Astrocyte (in vitro differentiated cells and primary cell): ENCODE measurements around the gene FAF1. TPM values are rescaled to one million over a fixed set of nuclear protein-coding genes. Genes with fewer than 3 reads are reported as not detected.

Experiments
- DNase-seq: peaks from one replicate; pipeline ENCODE4 v3.0.0-alpha.2; 2010; ENCODE audit warnings: low read depth
- FAIRE-seq: peaks from 2 replicates; lab custom pipeline; 2011; peaks lifted over from hg19 to GRCh38; lab: Jason Lieb, UNC
- H2AFZ ChIP-seq: 2 replicates; pipeline ENCODE4 v1.6.0; 2012; ENCODE audit warnings: low read depth, low read length, inconsistent platforms
- H3K27ac ChIP-seq: 2 replicates; pipeline ENCODE4 v1.5.1; 2011; ENCODE audit warnings: low read depth, low read length, inconsistent platforms
- H3K27me3 ChIP-seq: 2 replicates; pipeline ENCODE4 v1.6.0; 2011; ENCODE audit warnings: low read length, inconsistent platforms; ENCODE audit not compliant: insufficient read depth
- H3K36me3 ChIP-seq: 2 replicates; pipeline ENCODE4 v1.5.1; 2011; ENCODE audit warnings: low read length, inconsistent platforms; ENCODE audit not compliant: insufficient read depth
- H3K4me1 ChIP-seq: 2 replicates; pipeline ENCODE4 v1.5.1; 2011; ENCODE audit warnings: low read length, inconsistent platforms; ENCODE audit not compliant: insufficient read depth
- H3K4me2 ChIP-seq: 2 replicates; pipeline ENCODE4 v1.6.0; 2012; ENCODE audit warnings: low read length, inconsistent platforms
- H3K4me3 ChIP-seq: 2 replicates; pipeline ENCODE4 v1.5.1; 2011; ENCODE audit warnings: low read depth, mild to moderate bottlenecking, low read length, inconsistent platforms; ENCODE audit not compliant: insufficient read depth
- H3K79me2 ChIP-seq: 2 replicates; pipeline ENCODE4 v1.6.0; 2012; ENCODE audit warnings: mild to moderate bottlenecking, low read length, inconsistent platforms; ENCODE audit not compliant: insufficient read depth
- H3K9ac ChIP-seq: 2 replicates; pipeline ENCODE4 v1.6.0; 2012; ENCODE audit warnings: mild to moderate bottlenecking, low read length, inconsistent platforms
- H3K9me3 ChIP-seq: 2 replicates; pipeline ENCODE4 v1.5.1; 2012; ENCODE audit warnings: low read depth, mild to moderate bottlenecking, low read length, inconsistent platforms; ENCODE audit not compliant: insufficient read depth
- H4K20me1 ChIP-seq: 2 replicates; pipeline ENCODE4 v1.6.0; 2012; ENCODE audit warnings: low read length, inconsistent platforms; ENCODE audit not compliant: insufficient read depth
- H3K27ac Mint-ChIP-seq: one replicate; pipeline ENCODE4 v1.8.0; 2021; ENCODE audit warnings: mild to moderate bottlenecking, mixed read lengths; ENCODE audit not compliant: unreplicated experiment
- H3K27me3 Mint-ChIP-seq: one replicate; pipeline ENCODE4 v1.8.0; 2021; ENCODE audit warnings: low read depth, mixed read lengths; ENCODE audit not compliant: unreplicated experiment
- H3K36me3 Mint-ChIP-seq: one replicate; pipeline ENCODE4 v1.8.0; 2021; ENCODE audit warnings: low read depth, mixed read lengths; ENCODE audit not compliant: unreplicated experiment
- H3K4me1 Mint-ChIP-seq: one replicate; pipeline ENCODE4 v1.8.0; 2021; ENCODE audit warnings: low read depth, mixed read lengths; ENCODE audit not compliant: unreplicated experiment
- H3K4me3 Mint-ChIP-seq: one replicate; pipeline ENCODE4 v1.8.0; 2021; ENCODE audit warnings: mild to moderate bottlenecking, moderate library complexity, mixed read lengths; ENCODE audit not compliant: unreplicated experiment
- H3K9me3 Mint-ChIP-seq: one replicate; pipeline ENCODE4 v1.8.0; 2021; ENCODE audit warnings: mild to moderate bottlenecking, mixed read lengths; ENCODE audit not compliant: unreplicated experiment
- EZH2 ChIP-seq: IDR thresholded peaks from 2 replicates; pipeline ENCODE4 v1.6.1; 2012; ENCODE audit warnings: mild to moderate bottlenecking, low read length, inconsistent platforms; ENCODE audit not compliant: insufficient read depth
- total RNA-seq: library from RNA; stranded (reverse); gene quantifications from 2 replicates; pipeline ENCODE4 v1.2.1, GENCODE V29; 2021
- TF ChIP-seq, protein P1 (sequence below): IDR thresholded peaks from 2 replicates; pipeline ENCODE4 v1.5.1; 2011; ENCODE audit warnings: low read depth, mild to moderate bottlenecking, inconsistent platforms, low read length, moderate library complexity; ENCODE audit not compliant: insufficient read depth

FAF1 gene
- total RNA-seq, 1 donor from 2014 or later = 35.4 TPM

DNA sequence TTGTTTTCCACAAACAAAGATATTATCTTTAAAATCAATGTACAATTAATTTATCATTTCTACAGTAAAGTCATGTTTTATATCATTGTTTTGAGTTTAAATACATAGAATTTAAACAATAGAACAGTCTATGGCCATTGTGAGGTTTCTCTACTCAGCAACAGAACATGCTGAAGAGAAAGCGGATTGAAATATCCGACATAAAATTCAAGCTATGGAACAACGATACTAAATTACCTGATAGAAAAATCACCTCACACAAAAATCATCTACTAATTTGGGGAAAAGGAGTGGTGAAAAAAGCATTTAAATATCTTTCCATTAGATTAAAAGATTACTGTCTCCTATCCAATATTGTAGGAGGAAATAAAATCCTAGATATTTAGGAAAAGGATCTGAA, 22.5 kb upstream of the FAF1 start:
- Mint-ChIP-seq H3K27ac (no peak overlapping the region), H3K9me3 (no peaks in the 10 kb centered on the region), H3K36me3 (no peaks in the 10 kb centered on the region), H3K27me3 (peaks cover 54% of the 10 kb centered on the region), H3K4me3 (no peak overlapping the region), H3K4me1 (no peaks in the 10 kb centered on the region)
- H4K20me1 ChIP-seq = no peaks in the 10 kb centered on the region
- no peak for DNase-seq
- no peak for FAIRE-seq
- H3K27ac ChIP-seq = no peak overlapping the region
- no peaks in the 10 kb centered on the region for H3K27me3 ChIP-seq
- H3K36me3 ChIP-seq = no peaks in the 10 kb centered on the region
- H3K4me2 ChIP-seq = no peak overlapping the region
- no peak for TF ChIP-seq EZH2
- TF ChIP-seq, protein P1, sequence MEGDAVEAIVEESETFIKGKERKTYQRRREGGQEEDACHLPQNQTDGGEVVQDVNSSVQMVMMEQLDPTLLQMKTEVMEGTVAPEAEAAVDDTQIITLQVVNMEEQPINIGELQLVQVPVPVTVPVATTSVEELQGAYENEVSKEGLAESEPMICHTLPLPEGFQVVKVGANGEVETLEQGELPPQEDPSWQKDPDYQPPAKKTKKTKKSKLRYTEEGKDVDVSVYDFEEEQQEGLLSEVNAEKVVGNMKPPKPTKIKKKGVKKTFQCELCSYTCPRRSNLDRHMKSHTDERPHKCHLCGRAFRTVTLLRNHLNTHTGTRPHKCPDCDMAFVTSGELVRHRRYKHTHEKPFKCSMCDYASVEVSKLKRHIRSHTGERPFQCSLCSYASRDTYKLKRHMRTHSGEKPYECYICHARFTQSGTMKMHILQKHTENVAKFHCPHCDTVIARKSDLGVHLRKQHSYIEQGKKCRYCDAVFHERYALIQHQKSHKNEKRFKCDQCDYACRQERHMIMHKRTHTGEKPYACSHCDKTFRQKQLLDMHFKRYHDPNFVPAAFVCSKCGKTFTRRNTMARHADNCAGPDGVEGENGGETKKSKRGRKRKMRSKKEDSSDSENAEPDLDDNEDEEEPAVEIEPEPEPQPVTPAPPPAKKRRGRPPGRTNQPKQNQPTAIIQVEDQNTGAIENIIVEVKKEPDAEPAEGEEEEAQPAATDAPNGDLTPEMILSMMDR = no peak
- H2AFZ ChIP-seq = no peak overlapping the region
- H3K79me2 ChIP-seq = no peaks in the 10 kb centered on the region
- H3K9me3 ChIP-seq = no peaks in the 10 kb centered on the region
- H3K4me3 ChIP-seq = no peak overlapping the region
- H3K9ac ChIP-seq = no peak overlapping the region
- H3K4me1 ChIP-seq = peaks cover 6% of the 10 kb centered on the region

DNA sequence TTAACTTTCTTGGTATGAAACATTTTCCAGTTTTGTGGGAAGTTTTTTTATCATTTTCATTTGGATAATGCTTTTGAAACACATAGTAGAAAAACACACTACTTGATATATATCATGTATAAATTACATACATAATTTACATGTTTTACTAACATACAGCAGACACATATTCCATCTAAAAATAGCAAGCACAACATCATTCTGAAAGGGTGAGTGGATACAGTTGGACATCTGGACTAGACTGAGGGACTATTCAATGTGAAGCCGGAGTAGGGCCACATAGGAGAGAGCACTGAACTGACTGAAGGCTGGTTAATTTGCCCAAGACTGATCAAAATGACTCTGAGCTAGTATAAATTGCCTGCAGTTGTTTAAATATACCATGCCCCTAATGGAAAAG, 21.7 kb upstream of the FAF1 start:
- Histone ChIP-seq H3K9ac (no peak overlapping the region), H2AFZ (no peak overlapping the region), H3K4me1 (peaks cover 6% of the 10 kb centered on the region), H3K27me3 (no peaks in the 10 kb centered on the region), H3K36me3 (no peaks in the 10 kb centered on the region), H3K4me3 (no peak overlapping the region), H3K79me2 (no peaks in the 10 kb centered on the region), H3K9me3 (no peaks in the 10 kb centered on the region), H3K4me2 (no peak overlapping the region), H4K20me1 (no peaks in the 10 kb centered on the region), H3K27ac (no peak overlapping the region)
- Mint-ChIP-seq H3K27me3 (peaks cover 61% of the 10 kb centered on the region), H3K4me1 (no peaks in the 10 kb centered on the region), H3K36me3 (no peaks in the 10 kb centered on the region), H3K4me3 (no peak overlapping the region), H3K9me3 (no peaks in the 10 kb centered on the region), H3K27ac (no peak overlapping the region)
- FAIRE-seq (no peak), DNase-seq (no peak)
- TF ChIP-seq, protein P1 = no peak
- TF ChIP-seq EZH2 = no peak

DNA sequence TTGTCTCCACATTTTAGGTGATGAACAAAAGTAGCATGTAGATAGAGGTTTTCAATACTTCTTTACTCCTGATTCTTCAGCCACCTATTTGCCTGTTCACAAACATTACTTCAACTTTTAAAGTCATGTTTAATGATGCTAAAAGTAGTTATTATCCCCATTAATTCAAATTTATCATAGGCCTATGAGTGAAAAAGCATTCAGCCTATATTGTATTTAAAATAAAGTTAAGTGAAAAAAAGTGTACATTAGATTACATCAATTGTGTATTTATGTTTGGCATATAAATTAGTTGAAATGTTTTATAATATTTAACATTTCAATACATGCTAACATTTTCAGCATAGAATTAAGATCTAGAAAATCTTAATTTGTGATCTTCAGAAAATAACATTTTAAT, 20.4 kb upstream of the FAF1 start:
- DNase-seq (no peak), FAIRE-seq (no peak)
- H3K4me2 ChIP-seq = no peak overlapping the region
- no peak overlapping the region for H3K9ac ChIP-seq
- H3K4me1 Mint-ChIP-seq = no peaks in the 10 kb centered on the region
- H3K27ac Mint-ChIP-seq = no peak overlapping the region
- H3K9me3 Mint-ChIP-seq = no peaks in the 10 kb centered on the region
- no peaks in the 10 kb centered on the region for H3K27me3 ChIP-seq
- no peak overlapping the region for H2AFZ ChIP-seq
- no peak overlapping the region for H3K4me3 ChIP-seq
- H3K36me3 ChIP-seq = no peaks in the 10 kb centered on the region
- H3K27me3 Mint-ChIP-seq = peaks cover 65% of the 10 kb centered on the region
- no peaks in the 10 kb centered on the region for H3K36me3 Mint-ChIP-seq
- H3K4me1 ChIP-seq = peaks cover 6% of the 10 kb centered on the region
- no peak overlapping the region for H3K4me3 Mint-ChIP-seq
- no peaks in the 10 kb centered on the region for H4K20me1 ChIP-seq
- no peaks in the 10 kb centered on the region for H3K9me3 ChIP-seq
- TF ChIP-seq, protein P1 = no peak
- no peak for TF ChIP-seq EZH2
- no peak overlapping the region for H3K27ac ChIP-seq
- H3K79me2 ChIP-seq = no peaks in the 10 kb centered on the region
